Lung (tissue), 12 donors: ENCODE measurements around the gene GOLGA1. TPM values are rescaled to one million over a fixed set of nuclear protein-coding genes. Genes with fewer than 3 reads are reported as not detected.
"Not testable (repeated sequence)": the region's sequence is repeated elsewhere in the genome, so short reads cannot be mapped to it uniquely, and the experiment has no call there.

Experiments
- ATAC-seq: fragments of 200-7000 bp; cut with Tn5 transposase; one replicate; pipeline ENCODE4 v1.9.1; 2020; ENCODE audit warnings: moderate number of reproducible peaks; ENCODE audit not compliant: insufficient read depth, low FRiP score
- DNase-seq, 3 donors: peaks; one replicate each; pipeline ENCODE4 v3.0.0-alpha.2; 2013 to 2017
- H3K27ac ChIP-seq, 2 donors: one replicate each; pipeline ENCODE4 v1.5.1; 2013; ENCODE audit warnings: mild to moderate bottlenecking in 2 of 2, moderate library complexity in 2 of 2, control low read depth in 1 of 2, inconsistent platforms in 1 of 2, low read depth in 1 of 2, low read length in 1 of 2
- H3K27me3 ChIP-seq, 3 donors: one replicate each; pipeline ENCODE4 v1.5.1; 2013; ENCODE audit warnings: low read length in 2 of 3; ENCODE audit not compliant: control insufficient read depth in 3 of 3, insufficient read depth in 3 of 3
- H3K36me3 ChIP-seq, 4 donors: one replicate each; pipeline ENCODE4 v1.5.1; 2013; ENCODE audit warnings: low read length in 4 of 4, mild to moderate bottlenecking in 1 of 4, moderate library complexity in 1 of 4; ENCODE audit not compliant: control insufficient read depth in 4 of 4, insufficient read depth in 4 of 4
- H3K4me1 ChIP-seq, 5 donors: one replicate each; pipeline ENCODE4 v1.5.1; 2013; ENCODE audit warnings: low read length in 5 of 5, mild to moderate bottlenecking in 2 of 5, moderate library complexity in 1 of 5; ENCODE audit not compliant: control insufficient read depth in 5 of 5, insufficient read depth in 5 of 5
- H3K4me3 ChIP-seq: one replicate; pipeline ENCODE4 v1.5.1; 2013; ENCODE audit warnings: mild to moderate bottlenecking, control low read depth, moderate library complexity
- H3K9ac ChIP-seq, 2 donors: one replicate each; pipeline ENCODE4 v1.5.1; 2013; ENCODE audit warnings: low read length in 2 of 2, control low read depth in 1 of 2; ENCODE audit not compliant: insufficient read depth in 1 of 2
- H3K9me3 ChIP-seq, 4 donors: one replicate each; pipeline ENCODE4 v1.5.1; 2013; ENCODE audit warnings: low read length in 3 of 4, mild to moderate bottlenecking in 1 of 4, moderate library complexity in 1 of 4; ENCODE audit not compliant: control insufficient read depth in 4 of 4, insufficient read depth in 3 of 4
- CTCF ChIP-seq: IDR thresholded peaks from 2 replicates; pipeline ENCODE4 v1.5.1; 2012; ENCODE audit warnings: mild to moderate bottlenecking; ENCODE audit errors: control extremely low read depth, extremely low read depth
- WGBS, 2 donors: extraction: QIAGEN DNeasy Blood & Tissue Kit; methylation state at CpG; one replicate each; pipeline ENCODE4 v1.1.7; 2013; 5-methylcytosine and 5-hydroxymethylcytosine counted together
- polyA plus RNA-seq, 2 donors: library from polyadenylated mRNA; stranded (reverse); fragments of 200-250 nt; gene quantifications; one replicate each; pipeline ENCODE4 v1.2.1, GENCODE V29; 2013
- total RNA-seq, 2 donors: library from RNA; depleted of rRNA in 1 of 2; stranded (reverse); fragments of >200 nt in 1 of 2; gene quantifications; one replicate each; pipeline ENCODE4 v1.2.1, GENCODE V29; 2014 to 2021
- donor health status: control.
- donor health status: control.
- donor health status: Bipolar disorder and iron deficiency.
- donor health status: healthy.
- donor health status: DM: yes; HTN: yes; CAD: no.

GOLGA1 gene
- total and polyA plus RNA-seq, 4 donors, result 6.2 to 20.4 (median 12.3) TPM

- no peak overlapping the region for H3K4me3 ChIP-seq
- H3K9ac ChIP-seq, result no peak overlapping the region
- no peak for TF ChIP-seq CTCF
- no peaks in the 10 kb centered on the region for H3K9me3 ChIP-seq
- no peaks in the 10 kb centered on the region for H3K27me3 ChIP-seq
- H3K4me1 ChIP-seq, result no peaks in the 10 kb centered on the region
- no peak for ATAC-seq
- no peak for DNase-seq
- H3K36me3 ChIP-seq, result peaks cover 0 to under 1% (median 0%) of the 10 kb centered on the region in 4 donors
- WGBS, 2 donors, result 84 to 92% methylated on average over 2 of the region's 2 CpGs
- H3K27ac ChIP-seq, result no peak overlapping the region
Measured at GRCh38 chr9:124960409-124960752, 19.5 kb upstream of the GOLGA1 start.

- not testable (repeated sequence) for H3K9me3 ChIP-seq, H3K27me3 ChIP-seq, ATAC-seq, H3K4me3 ChIP-seq, H3K9ac ChIP-seq, H3K36me3 ChIP-seq, DNase-seq, H3K4me1 ChIP-seq, H3K27ac ChIP-seq
- WGBS, 2 donors, result 94 to 97% methylated on average over 9 of the region's 9 CpGs
Measured at GRCh38 chr9:124959671-124960408, 19.0 kb upstream of the GOLGA1 start.

- no peak for TF ChIP-seq CTCF
- H3K4me3 ChIP-seq, result no peak overlapping the region
- H3K27me3 ChIP-seq, result no peaks in the 10 kb centered on the region
- no peaks in the 10 kb centered on the region for H3K36me3 ChIP-seq
- no peak overlapping the region for H3K27ac ChIP-seq
- no peaks in the 10 kb centered on the region for H3K4me1 ChIP-seq
- H3K9me3 ChIP-seq, result no peaks in the 10 kb centered on the region
- 92% methylated on average over 1 of the region's 1 CpG for WGBS, 2 donors
- no peak for ATAC-seq
- no peak for DNase-seq
- H3K9ac ChIP-seq, result no peak overlapping the region
Measured at GRCh38 chr9:124954255-124954654, 13.4 kb upstream of the GOLGA1 start.

- TF ChIP-seq CTCF, result no peak
- Histone ChIP-seq H3K9me3 (no peaks in the 10 kb centered on the region), H3K9ac (no peak overlapping the region), H3K4me1 (no peaks in the 10 kb centered on the region), H3K4me3 (no peak overlapping the region), H3K36me3 (no peaks in the 10 kb centered on the region), H3K27ac (no peak overlapping the region), H3K27me3 (no peaks in the 10 kb centered on the region)
- DNase-seq, result no peak
- 67 to 69% methylated on average over 3 of the region's 3 CpGs for WGBS, 2 donors
- no peak for ATAC-seq
Measured at GRCh38 chr9:124950050-124950718, 9.3 kb upstream of the GOLGA1 start.
